C4-2B (cell line): ENCODE results near the gene SCYL2.
"Not testable (repeated sequence)": the region's sequence is repeated elsewhere in the genome, so short reads cannot be mapped to it uniquely, and the experiment has no call there.

ENCODE experiments used
- ZFX ChIP-seq: fragments of 450-650 bp; IDR thresholded peaks from 2 replicates; pipeline ENCODE4 v1.6.1; 2017
- TF ChIP-seq, protein P1 (sequence below): fragments of 450-650 bp; conservative IDR thresholded peaks from 2 replicates; pipeline ENCODE4 v1.5.1; 2017; ENCODE audit warnings: mild to moderate bottlenecking

DNA sequence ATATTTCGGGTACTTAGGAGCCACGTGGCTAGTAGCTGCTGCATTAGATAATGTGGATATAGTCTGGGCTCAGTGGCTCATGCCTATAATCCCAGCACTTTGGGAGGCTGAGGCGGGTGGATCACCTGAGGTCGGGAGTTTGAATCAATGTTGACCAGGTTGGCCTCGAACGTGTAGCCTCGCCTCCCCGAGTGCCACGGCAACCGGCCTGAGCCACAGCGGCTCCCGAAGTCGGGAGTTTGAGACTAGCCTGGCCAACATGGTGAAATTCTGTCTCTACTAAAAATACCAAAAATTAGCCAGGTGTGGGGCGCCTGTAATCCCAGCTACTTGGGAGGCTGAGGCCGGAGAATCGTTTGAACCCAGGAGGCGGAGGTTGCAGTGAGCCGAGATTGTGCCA is 77.4 kb downstream of the SCYL2 start:
- TF ChIP-seq, protein P1, sequence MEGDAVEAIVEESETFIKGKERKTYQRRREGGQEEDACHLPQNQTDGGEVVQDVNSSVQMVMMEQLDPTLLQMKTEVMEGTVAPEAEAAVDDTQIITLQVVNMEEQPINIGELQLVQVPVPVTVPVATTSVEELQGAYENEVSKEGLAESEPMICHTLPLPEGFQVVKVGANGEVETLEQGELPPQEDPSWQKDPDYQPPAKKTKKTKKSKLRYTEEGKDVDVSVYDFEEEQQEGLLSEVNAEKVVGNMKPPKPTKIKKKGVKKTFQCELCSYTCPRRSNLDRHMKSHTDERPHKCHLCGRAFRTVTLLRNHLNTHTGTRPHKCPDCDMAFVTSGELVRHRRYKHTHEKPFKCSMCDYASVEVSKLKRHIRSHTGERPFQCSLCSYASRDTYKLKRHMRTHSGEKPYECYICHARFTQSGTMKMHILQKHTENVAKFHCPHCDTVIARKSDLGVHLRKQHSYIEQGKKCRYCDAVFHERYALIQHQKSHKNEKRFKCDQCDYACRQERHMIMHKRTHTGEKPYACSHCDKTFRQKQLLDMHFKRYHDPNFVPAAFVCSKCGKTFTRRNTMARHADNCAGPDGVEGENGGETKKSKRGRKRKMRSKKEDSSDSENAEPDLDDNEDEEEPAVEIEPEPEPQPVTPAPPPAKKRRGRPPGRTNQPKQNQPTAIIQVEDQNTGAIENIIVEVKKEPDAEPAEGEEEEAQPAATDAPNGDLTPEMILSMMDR = not testable (repeated sequence)
- not testable (repeated sequence) for TF ChIP-seq ZFX
